ENCODE measurements around the gene ACAD10. TPM values are rescaled to one million over a fixed set of nuclear protein-coding genes. Genes with fewer than 3 reads are reported as not detected.

Gene ACAD10
- total and polyA plus RNA-seq, 2 of the 13 experiments (the other 11 are each of a cell fraction or from before 2014, with no cell fraction given), result 15.2 to 16.3 TPM

DNA sequence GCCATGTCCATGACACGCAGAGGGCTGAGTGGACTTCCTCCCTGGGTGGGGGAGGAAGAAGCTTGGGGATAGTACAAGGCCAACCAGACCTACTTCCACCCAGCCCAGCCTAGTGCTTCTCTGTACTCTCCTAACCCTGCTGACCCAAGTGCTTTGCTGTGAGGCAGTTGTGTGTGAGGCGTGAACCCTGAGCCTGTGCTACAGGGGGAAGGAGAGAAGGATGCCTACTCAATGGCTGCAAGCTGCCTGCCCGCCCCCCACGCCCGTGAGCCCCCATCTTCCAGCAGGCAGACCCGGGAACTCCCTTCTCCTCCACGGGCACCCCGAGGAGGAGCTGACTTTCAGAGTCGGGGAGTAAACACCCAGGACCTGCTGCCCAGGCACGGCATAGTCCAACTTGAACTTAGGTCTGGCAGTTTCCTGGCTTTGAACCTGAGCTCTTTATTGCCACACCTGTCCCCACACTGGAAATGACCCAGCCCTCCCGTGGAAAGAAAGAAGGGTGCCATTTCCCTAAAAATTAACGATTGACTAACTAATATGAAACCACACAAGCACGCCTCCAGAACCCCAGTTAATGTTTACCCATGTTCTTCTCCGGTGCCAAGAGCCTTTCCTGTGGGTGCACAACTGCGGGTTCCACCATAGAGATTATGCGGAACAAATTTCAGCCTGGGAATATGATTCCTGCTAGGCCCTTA, 91.6 kb downstream of the ACAD10 start (continued):
- TF ChIP-seq, protein P1, sequence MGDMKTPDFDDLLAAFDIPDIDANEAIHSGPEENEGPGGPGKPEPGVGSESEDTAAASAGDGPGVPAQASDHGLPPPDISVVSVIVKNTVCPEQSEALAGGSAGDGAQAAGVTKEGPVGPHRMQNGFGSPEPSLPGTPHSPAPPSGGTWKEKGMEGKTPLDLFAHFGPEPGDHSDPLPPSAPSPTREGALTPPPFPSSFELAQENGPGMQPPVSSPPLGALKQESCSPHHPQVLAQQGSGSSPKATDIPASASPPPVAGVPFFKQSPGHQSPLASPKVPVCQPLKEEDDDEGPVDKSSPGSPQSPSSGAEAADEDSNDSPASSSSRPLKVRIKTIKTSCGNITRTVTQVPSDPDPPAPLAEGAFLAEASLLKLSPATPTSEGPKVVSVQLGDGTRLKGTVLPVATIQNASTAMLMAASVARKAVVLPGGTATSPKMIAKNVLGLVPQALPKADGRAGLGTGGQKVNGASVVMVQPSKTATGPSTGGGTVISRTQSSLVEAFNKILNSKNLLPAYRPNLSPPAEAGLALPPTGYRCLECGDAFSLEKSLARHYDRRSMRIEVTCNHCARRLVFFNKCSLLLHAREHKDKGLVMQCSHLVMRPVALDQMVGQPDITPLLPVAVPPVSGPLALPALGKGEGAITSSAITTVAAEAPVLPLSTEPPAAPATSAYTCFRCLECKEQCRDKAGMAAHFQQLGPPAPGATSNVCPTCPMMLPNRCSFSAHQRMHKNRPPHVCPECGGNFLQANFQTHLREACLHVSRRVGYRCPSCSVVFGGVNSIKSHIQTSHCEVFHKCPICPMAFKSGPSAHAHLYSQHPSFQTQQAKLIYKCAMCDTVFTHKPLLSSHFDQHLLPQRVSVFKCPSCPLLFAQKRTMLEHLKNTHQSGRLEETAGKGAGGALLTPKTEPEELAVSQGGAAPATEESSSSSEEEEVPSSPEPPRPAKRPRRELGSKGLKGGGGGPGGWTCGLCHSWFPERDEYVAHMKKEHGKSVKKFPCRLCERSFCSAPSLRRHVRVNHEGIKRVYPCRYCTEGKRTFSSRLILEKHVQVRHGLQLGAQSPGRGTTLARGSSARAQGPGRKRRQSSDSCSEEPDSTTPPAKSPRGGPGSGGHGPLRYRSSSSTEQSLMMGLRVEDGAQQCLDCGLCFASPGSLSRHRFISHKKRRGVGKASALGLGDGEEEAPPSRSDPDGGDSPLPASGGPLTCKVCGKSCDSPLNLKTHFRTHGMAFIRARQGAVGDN (CRISPR knock-in tag; IDR thresholded peaks at IDR 0.05), result peak; percentile 75
- no peak for TF ChIP-seq ZXDC (CRISPR knock-in tag; IDR thresholded peaks at IDR 0.05)
- no peak for TF ChIP-seq DNMT1 (CRISPR knock-in tag; IDR thresholded peaks at IDR 0.05)
- TF ChIP-seq THAP9 (CRISPR knock-in tag; IDR thresholded peaks at IDR 0.05; ENCODE audit: borderline replicate concordance), result no peak
- no peak for TF ChIP-seq ZNF207 (IDR thresholded peaks at IDR 0.05; ENCODE audit: borderline replicate concordance)
- no peak for TF ChIP-seq SMC3 (IDR thresholded peaks at IDR 0.05; ENCODE audit: low read length)
- TF ChIP-seq RFXANK (CRISPR knock-in tag; IDR thresholded peaks at IDR 0.05), result no peak
- TF ChIP-seq ETV5 (CRISPR knock-in tag; IDR thresholded peaks at IDR 0.05; ENCODE audit: borderline replicate concordance), result peak; percentile 34; the same call in 1 of the 2 replicates
- no peak for TF ChIP-seq AGO1 (IDR thresholded peaks at IDR 0.05; ENCODE audit: low read depth, low read length, poor library complexity, severe bottlenecking)
- TF ChIP-seq E2F1 (CRISPR knock-in tag; IDR thresholded peaks at IDR 0.05), result no peak
- TF ChIP-seq CBX2 (IDR thresholded peaks at IDR 0.05; ENCODE audit: low read depth, low read length), result no peak
- no peak for TF ChIP-seq CBX2 (CRISPR knock-in tag; IDR thresholded peaks at IDR 0.05; ENCODE audit: low read depth)
- TF ChIP-seq GTF3A (CRISPR knock-in tag; conservative IDR thresholded peaks at IDR 0.05), result no peak
- peak; percentile 85; the same call in 1 of the 2 replicates for TF ChIP-seq HIVEP1 (CRISPR knock-in tag; IDR thresholded peaks at IDR 0.05)
- no peak for TF ChIP-seq MTF1 (CRISPR knock-in tag; IDR thresholded peaks at IDR 0.05)
- no peak for TF ChIP-seq ZNF225 (CRISPR knock-in tag; IDR thresholded peaks at IDR 0.05)
- TF ChIP-seq, protein P2, sequence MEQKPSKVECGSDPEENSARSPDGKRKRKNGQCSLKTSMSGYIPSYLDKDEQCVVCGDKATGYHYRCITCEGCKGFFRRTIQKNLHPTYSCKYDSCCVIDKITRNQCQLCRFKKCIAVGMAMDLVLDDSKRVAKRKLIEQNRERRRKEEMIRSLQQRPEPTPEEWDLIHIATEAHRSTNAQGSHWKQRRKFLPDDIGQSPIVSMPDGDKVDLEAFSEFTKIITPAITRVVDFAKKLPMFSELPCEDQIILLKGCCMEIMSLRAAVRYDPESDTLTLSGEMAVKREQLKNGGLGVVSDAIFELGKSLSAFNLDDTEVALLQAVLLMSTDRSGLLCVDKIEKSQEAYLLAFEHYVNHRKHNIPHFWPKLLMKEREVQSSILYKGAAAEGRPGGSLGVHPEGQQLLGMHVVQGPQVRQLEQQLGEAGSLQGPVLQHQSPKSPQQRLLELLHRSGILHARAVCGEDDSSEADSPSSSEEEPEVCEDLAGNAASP (CRISPR knock-in tag; IDR thresholded peaks at IDR 0.05; ENCODE audit: borderline replicate concordance), result peak; percentile 83; the same call in 1 of the 2 replicates

Data from HepG2 (cell line).